Stimulated activated naive B cell treated with anti-CD40 and anti-IgM and Interleukin-4, amounts not matched to agents 10 μg/mL and 1 μg/mL and 100 μg/mL, for 72 hours (primary cell): ENCODE measurements around the gene PPP2R3A.
"Not testable (repeated sequence)": the region's sequence is repeated elsewhere in the genome, so short reads cannot be mapped to it uniquely, and the experiment has no call there.

ENCODE experiments used
- ATAC-seq, 2 donors: fragments of 150-1000 bp; cut with Tn5 transposase; replicated peaks; 2 replicates each; pipeline ENCODE4 v1.10.0; 2021; ENCODE audit warnings: moderate library complexity in 1 of 2
- DNase-seq: peaks from one replicate; pipeline ENCODE4 v3.0.0; 2021
- H3K27ac Mint-ChIP-seq: one replicate; pipeline ENCODE4 v1.8.0; 2022; ENCODE audit warnings: mild to moderate bottlenecking, mixed read lengths
- H3K27me3 Mint-ChIP-seq, 2 donors: one replicate each; pipeline ENCODE4 v1.8.0; 2022; ENCODE audit warnings: mixed read lengths in 2 of 2
- H3K36me3 Mint-ChIP-seq, 2 donors: one replicate each; pipeline ENCODE4 v1.8.0; 2022; ENCODE audit warnings: mixed read lengths in 2 of 2, mild to moderate bottlenecking in 1 of 2
- H3K4me1 Mint-ChIP-seq, 2 donors: one replicate each; pipeline ENCODE4 v1.8.0; 2022; ENCODE audit warnings: mixed read lengths in 2 of 2, mild to moderate bottlenecking in 1 of 2
- H3K4me3 Mint-ChIP-seq, 2 donors: one replicate each; pipeline ENCODE4 v1.8.0; 2022; ENCODE audit warnings: mild to moderate bottlenecking in 2 of 2, mixed read lengths in 2 of 2, moderate library complexity in 1 of 2
- H3K9me3 Mint-ChIP-seq, 2 donors: one replicate each; pipeline ENCODE4 v1.8.0; 2022; ENCODE audit warnings: mixed read lengths in 2 of 2, mild to moderate bottlenecking in 1 of 2

The PPP2R3A gene

GRCh38 chr3:135965506-135966270 lies at the start of gene PPP2R3A:
Gene PPP2R3A, plus strand, starts transcription at chr3:135965728. Its CDS starts 35,771 bp downstream, at chr3:136001499.
- peak within 1 kb of the TSS; percentile 59 for H3K27ac Mint-ChIP-seq
- DNase-seq = peak; percentile 60
- H3K9me3 Mint-ChIP-seq = peaks cover 4 to 16% of the 10 kb centered on the region in 2 donors

GRCh38 chr3:135916310-135916709 lies 49.2 kb upstream of the PPP2R3A start:
- Mint-ChIP-seq H3K27me3 (peaks cover 4 to 9% of the 10 kb centered on the region in 2 donors), H3K36me3 (no peaks in the 10 kb centered on the region), H3K9me3 (no peaks in the 10 kb centered on the region), H3K4me3 (no peak overlapping the region), H3K4me1 (no peaks in the 10 kb centered on the region), H3K27ac (no peak overlapping the region)
- peak; percentile 42 to 45 for ATAC-seq
- DNase-seq = no peak

More at GRCh38 chr3:135965506-135966270, at the start of gene PPP2R3A:
- peaks cover 3 to 6% of the 10 kb centered on the region in 2 donors for H3K4me1 Mint-ChIP-seq
- peaks cover 36 to 47% of the 10 kb centered on the region in 2 donors for H3K27me3 Mint-ChIP-seq
- peak; percentile 87 to 88 for ATAC-seq
- no peaks in the 10 kb centered on the region for H3K36me3 Mint-ChIP-seq
- H3K4me3 Mint-ChIP-seq = peak within 1 kb of the TSS; percentile 81 to 89

GRCh38 chr3:135917076-135917475 lies 48.5 kb upstream of the PPP2R3A start:
- no peak overlapping the region for H3K4me3 Mint-ChIP-seq
- H3K9me3 Mint-ChIP-seq = no peaks in the 10 kb centered on the region
- no peak for DNase-seq
- no peak overlapping the region for H3K27ac Mint-ChIP-seq
- peaks cover 4 to 9% of the 10 kb centered on the region in 2 donors for H3K27me3 Mint-ChIP-seq
- ATAC-seq = no peak
- no peaks in the 10 kb centered on the region for H3K36me3 Mint-ChIP-seq
- H3K4me1 Mint-ChIP-seq = no peaks in the 10 kb centered on the region

- Mint-ChIP-seq H3K36me3 (no peaks in the 10 kb centered on the region), H3K4me1 (no peaks in the 10 kb centered on the region), H3K27me3 (peaks cover 4 to 9% of the 10 kb centered on the region in 2 donors), H3K27ac (no peak overlapping the region), H3K4me3 (no peak overlapping the region), H3K9me3 (no peaks in the 10 kb centered on the region)
- ATAC-seq (no peak), DNase-seq (no peak)
These were observed 47.5 kb upstream of the PPP2R3A start for GRCh38 chr3:135917927-135918597.

- Mint-ChIP-seq H3K9me3 (no peaks in the 10 kb centered on the region), H3K27me3 (peaks cover 4 to 9% of the 10 kb centered on the region in 2 donors), H3K4me1 (no peaks in the 10 kb centered on the region), H3K36me3 (no peaks in the 10 kb centered on the region), H3K4me3 (no peak overlapping the region), H3K27ac (no peak overlapping the region)
- DNase-seq = no peak
- no peak for ATAC-seq
These were observed 46.9 kb upstream of the PPP2R3A start for GRCh38 chr3:135918600-135918999.

GRCh38 chr3:135920275-135920674 lies 45.3 kb upstream of the PPP2R3A start:
- Mint-ChIP-seq H3K36me3 (no peaks in the 10 kb centered on the region), H3K9me3 (no peaks in the 10 kb centered on the region), H3K4me3 (no peak overlapping the region), H3K4me1 (no peaks in the 10 kb centered on the region), H3K27me3 (peaks cover 4 to 13% of the 10 kb centered on the region in 2 donors), H3K27ac (no peak overlapping the region)
- no peak for ATAC-seq
- no peak for DNase-seq

GRCh38 chr3:135922903-135923250 lies 42.7 kb upstream of the PPP2R3A start:
- DNase-seq (no peak), ATAC-seq (no peak)
- Mint-ChIP-seq H3K9me3 (no peaks in the 10 kb centered on the region), H3K27ac (no peak overlapping the region), H3K4me1 (no peaks in the 10 kb centered on the region), H3K4me3 (no peak overlapping the region), H3K36me3 (no peaks in the 10 kb centered on the region), H3K27me3 (peaks cover 4 to 15% of the 10 kb centered on the region in 2 donors)

GRCh38 chr3:135924506-135924905 lies 41.0 kb upstream of the PPP2R3A start:
- ATAC-seq = no peak
- H3K4me1 Mint-ChIP-seq = no peaks in the 10 kb centered on the region
- no peak overlapping the region for H3K4me3 Mint-ChIP-seq
- H3K27me3 Mint-ChIP-seq = peaks cover 4 to 10% of the 10 kb centered on the region in 2 donors
- DNase-seq = no peak
- no peaks in the 10 kb centered on the region for H3K9me3 Mint-ChIP-seq
- H3K27ac Mint-ChIP-seq = no peak overlapping the region
- no peaks in the 10 kb centered on the region for H3K36me3 Mint-ChIP-seq

- H3K9me3 Mint-ChIP-seq = no peaks in the 10 kb centered on the region
- no peaks in the 10 kb centered on the region for H3K4me1 Mint-ChIP-seq
- H3K36me3 Mint-ChIP-seq = no peaks in the 10 kb centered on the region
- DNase-seq (no peak), ATAC-seq (no peak)
- H3K27ac Mint-ChIP-seq = no peak overlapping the region
- no peak overlapping the region for H3K4me3 Mint-ChIP-seq
- peaks cover 8 to 10% of the 10 kb centered on the region in 2 donors for H3K27me3 Mint-ChIP-seq
These were observed 38.9 kb upstream of the PPP2R3A start for GRCh38 chr3:135926664-135927063.

- Mint-ChIP-seq H3K9me3 (no peaks in the 10 kb centered on the region), H3K27me3 (peaks cover 8 to 10% of the 10 kb centered on the region in 2 donors), H3K4me1 (no peaks in the 10 kb centered on the region), H3K36me3 (no peaks in the 10 kb centered on the region), H3K4me3 (no peak overlapping the region), H3K27ac (no peak overlapping the region)
- ATAC-seq (no peak), DNase-seq (no peak)
These were observed 38.4 kb upstream of the PPP2R3A start for GRCh38 chr3:135927155-135927554.

GRCh38 chr3:135929670-135930069 lies 35.9 kb upstream of the PPP2R3A start:
- peaks cover 8 to 10% of the 10 kb centered on the region in 2 donors for H3K27me3 Mint-ChIP-seq
- ATAC-seq (no peak), DNase-seq (no peak)
- no peaks in the 10 kb centered on the region for H3K4me1 Mint-ChIP-seq
- H3K4me3 Mint-ChIP-seq = no peak overlapping the region
- H3K9me3 Mint-ChIP-seq = no peaks in the 10 kb centered on the region
- H3K27ac Mint-ChIP-seq = no peak overlapping the region
- H3K36me3 Mint-ChIP-seq = no peaks in the 10 kb centered on the region

- Mint-ChIP-seq H3K4me3 (no peak overlapping the region), H3K4me1 (no peaks in the 10 kb centered on the region), H3K9me3 (peaks cover 0 to 2% of the 10 kb centered on the region in 2 donors), H3K27me3 (peaks cover 5 to 8% of the 10 kb centered on the region in 2 donors), H3K36me3 (no peaks in the 10 kb centered on the region), H3K27ac (no peak overlapping the region)
- ATAC-seq (no peak), DNase-seq (no peak)
These were observed 35.3 kb upstream of the PPP2R3A start for GRCh38 chr3:135930255-135930654.

- H3K27ac Mint-ChIP-seq, DNase-seq, H3K36me3 Mint-ChIP-seq, ATAC-seq, H3K4me3 Mint-ChIP-seq, H3K4me1 Mint-ChIP-seq, H3K27me3 Mint-ChIP-seq: not testable (repeated sequence)
- peaks cover 7 to 12% of the 10 kb centered on the region in 2 donors for H3K9me3 Mint-ChIP-seq
These were observed 30.4 kb upstream of the PPP2R3A start for GRCh38 chr3:135935171-135935570.

GRCh38 chr3:135937766-135938165 lies 27.8 kb upstream of the PPP2R3A start:
- H3K4me3 Mint-ChIP-seq, H3K4me1 Mint-ChIP-seq, DNase-seq, ATAC-seq, H3K36me3 Mint-ChIP-seq, H3K27ac Mint-ChIP-seq: not testable (repeated sequence)
- Mint-ChIP-seq H3K9me3 (peaks cover 16% of the 10 kb centered on the region in 2 donors), H3K27me3 (peaks cover 4 to 14% of the 10 kb centered on the region in 2 donors)

- Mint-ChIP-seq H3K4me3 (no peak overlapping the region), H3K4me1 (no peaks in the 10 kb centered on the region), H3K27ac (no peak overlapping the region), H3K27me3 (peaks cover 18 to 28% of the 10 kb centered on the region in 2 donors), H3K36me3 (no peaks in the 10 kb centered on the region), H3K9me3 (peaks cover 8 to 11% of the 10 kb centered on the region in 2 donors)
- no peak for ATAC-seq
- DNase-seq = no peak
These were observed 20.7 kb upstream of the PPP2R3A start for GRCh38 chr3:135944831-135945230.
